ENCODE data around the gene CAMK2G. TPM values are rescaled to one million over a fixed set of nuclear protein-coding genes. Genes with fewer than 3 reads are reported as not detected.
A peak's percentile ranks its signal among the peaks of the same experiment; 100 is the strongest.

CAMK2G gene
- polyA plus RNA-seq, 2 of the 4 experiments (the other 2 are of a cell fraction) = 22.6 to 25.5 TPM

- TF ChIP-seq NFE2L2 (conservative IDR thresholded peaks at IDR 0.05; ENCODE audit: low read length) (no peak), EHF (CRISPR knock-in tag; IDR thresholded peaks at IDR 0.05) (no peak), HDAC2 (IDR thresholded peaks at IDR 0.05) (no peak), RFX5 (IDR thresholded peaks at IDR 0.05) (no peak), HOXB13 (CRISPR knock-in tag; IDR thresholded peaks at IDR 0.05; ENCODE audit: low read depth) (no peak)
These were observed 34.6 kb upstream of the CAMK2G start (continued) for GRCh38 chr10:73908853-73909539.

- H3K4me3 ChIP-seq = no peak overlapping the region
- no peak for FAIRE-seq
- CTCF ChIA-PET = interaction anchor here (1.3 to 16.7 kb wide), 3 partner anchors 17 to 33 kb away, joined by 3 to 196 read pairs (median 162); no protein-coding TSS in a partner anchor
- TF ChIP-seq CEBPB (IDR thresholded peaks at IDR 0.05) = peak in 1 of 2 experiments; percentile 44; a peak in 1 of 4 replicates
- TF ChIP-seq HEYL (CRISPR knock-in tag; IDR thresholded peaks at IDR 0.05) = no peak
- TF ChIP-seq FOSL2 (IDR thresholded peaks at IDR 0.05) = no peak
- peak; percentile 17; the same call in 1 of the 2 replicates for TF ChIP-seq FOSL2 (CRISPR knock-in tag; IDR thresholded peaks at IDR 0.05)
- peak overlapping the region; percentile 91 to 96 for H3K27ac ChIP-seq
- ATAC-seq = peak in 1 of 2 experiments; percentile 2; a peak in 3 of 6 replicates
- no peaks in the 10 kb centered on the region for H3K9me3 ChIP-seq
- POLR2A ChIA-PET = interaction anchor here (0.7 to 3.9 kb wide), 5 partner anchors 13 to 94 kb away, joined by 3 to 98 read pairs (median 4); no protein-coding TSS in a partner anchor
- H3K4me2 ChIP-seq = peak overlapping the region; percentile 85
- peak in 1 of 2 experiments; percentile 74 for DNase-seq (ENCODE audit: low read depth in 1 of 2, low spot score in 1 of 2)
- H3K4me1 ChIP-seq = peaks cover 69% of the 10 kb centered on the region
- WGBS (ENCODE audit: missing lambda C conversion rate) = 52% methylated on average over 6 of the region's 6 CpGs
These were observed 33.6 kb upstream of the CAMK2G start for GRCh38 chr10:73907841-73908517.

GRCh38 chr10:73906524-73907447 is 32.4 kb upstream of the CAMK2G start:
- DNase-seq (ENCODE audit: low read depth in 1 of 2, low spot score in 1 of 2) (peak; percentile 78 to 94), FAIRE-seq (peak; percentile 76), ATAC-seq (peak; percentile 67 to 75)
- POLR2A ChIA-PET = interaction anchor here (1.0 to 3.9 kb wide), 4 partner anchors 12 to 93 kb away, joined by 3 to 98 read pairs (median 8); no protein-coding TSS in a partner anchor
- Histone ChIP-seq H3K4me2 (peak overlapping the region; percentile 85), H3K4me1 (peaks cover 68% of the 10 kb centered on the region), H3K9me3 (no peaks in the 10 kb centered on the region), H3K4me3 (no peak overlapping the region), H3K27ac (peak overlapping the region; percentile 91 to 96)
- WGBS (ENCODE audit: missing lambda C conversion rate) = 10% methylated on average over 8 of the region's 8 CpGs
- CTCF ChIA-PET = interaction anchor here (2.3 to 16.7 kb wide), 3 partner anchors 16 to 58 kb away, joined by 6 to 196 read pairs (median 162); no protein-coding TSS in a partner anchor
- TF ChIP-seq TFCP2L1 (CRISPR knock-in tag; IDR thresholded peaks at IDR 0.05) (0 out of 2 replicates have a peak, but pooled peaks have one; percentile 32), KDM1A (IDR thresholded peaks at IDR 0.05; ENCODE audit: low read depth) (no peak), ZC3H11A (IDR thresholded peaks at IDR 0.05) (no peak), RNF2 (IDR thresholded peaks at IDR 0.05; ENCODE audit: borderline replicate concordance, low read depth) (no peak), E2F6 (IDR thresholded peaks at IDR 0.05; ENCODE audit: borderline replicate concordance, low read depth) (peak; percentile 34; the same call in 1 of the 2 replicates), NPAS2 (CRISPR knock-in tag; IDR thresholded peaks at IDR 0.05; ENCODE audit: borderline replicate concordance) (no peak), NR3C1 (IDR thresholded peaks at IDR 0.05) (no peak), HOXB5 (CRISPR knock-in tag; IDR thresholded peaks at IDR 0.05) (peak; percentile 27; the same call in 1 of the 2 replicates), EHMT2 (IDR thresholded peaks at IDR 0.05; ENCODE audit: low read depth) (no peak), MAZ (IDR thresholded peaks at IDR 0.05; ENCODE audit: borderline replicate concordance, low read depth, low read length) (0 out of 2 replicates have a peak, but pooled peaks have one; percentile 22), FOSL2 (IDR thresholded peaks at IDR 0.05) (peak; percentile 68; the same call in 1 of the 2 replicates), FOSL2 (CRISPR knock-in tag; IDR thresholded peaks at IDR 0.05) (peak; percentile 91), ESRRA (IDR thresholded peaks at IDR 0.05; ENCODE audit: borderline replicate concordance, low read length) (0 out of 2 replicates have a peak, but pooled peaks have one; percentile 9), RFX5 (IDR thresholded peaks at IDR 0.05) (no peak), RAD21 (conservative IDR thresholded peaks at IDR 0.05 in 1 of 2, IDR thresholded peaks at IDR 0.05 in 1 of 2) (peak; percentile 4 to 43; a peak in 4 of 5 replicates)
- TF ChIP-seq, protein P1, sequence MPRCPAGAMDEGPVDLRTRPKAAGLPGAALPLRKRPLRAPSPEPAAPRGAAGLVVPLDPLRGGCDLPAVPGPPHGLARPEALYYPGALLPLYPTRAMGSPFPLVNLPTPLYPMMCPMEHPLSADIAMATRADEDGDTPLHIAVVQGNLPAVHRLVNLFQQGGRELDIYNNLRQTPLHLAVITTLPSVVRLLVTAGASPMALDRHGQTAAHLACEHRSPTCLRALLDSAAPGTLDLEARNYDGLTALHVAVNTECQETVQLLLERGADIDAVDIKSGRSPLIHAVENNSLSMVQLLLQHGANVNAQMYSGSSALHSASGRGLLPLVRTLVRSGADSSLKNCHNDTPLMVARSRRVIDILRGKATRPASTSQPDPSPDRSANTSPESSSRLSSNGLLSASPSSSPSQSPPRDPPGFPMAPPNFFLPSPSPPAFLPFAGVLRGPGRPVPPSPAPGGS (IDR thresholded peaks at IDR 0.05) = no peak
- TF ChIP-seq, protein P2, sequence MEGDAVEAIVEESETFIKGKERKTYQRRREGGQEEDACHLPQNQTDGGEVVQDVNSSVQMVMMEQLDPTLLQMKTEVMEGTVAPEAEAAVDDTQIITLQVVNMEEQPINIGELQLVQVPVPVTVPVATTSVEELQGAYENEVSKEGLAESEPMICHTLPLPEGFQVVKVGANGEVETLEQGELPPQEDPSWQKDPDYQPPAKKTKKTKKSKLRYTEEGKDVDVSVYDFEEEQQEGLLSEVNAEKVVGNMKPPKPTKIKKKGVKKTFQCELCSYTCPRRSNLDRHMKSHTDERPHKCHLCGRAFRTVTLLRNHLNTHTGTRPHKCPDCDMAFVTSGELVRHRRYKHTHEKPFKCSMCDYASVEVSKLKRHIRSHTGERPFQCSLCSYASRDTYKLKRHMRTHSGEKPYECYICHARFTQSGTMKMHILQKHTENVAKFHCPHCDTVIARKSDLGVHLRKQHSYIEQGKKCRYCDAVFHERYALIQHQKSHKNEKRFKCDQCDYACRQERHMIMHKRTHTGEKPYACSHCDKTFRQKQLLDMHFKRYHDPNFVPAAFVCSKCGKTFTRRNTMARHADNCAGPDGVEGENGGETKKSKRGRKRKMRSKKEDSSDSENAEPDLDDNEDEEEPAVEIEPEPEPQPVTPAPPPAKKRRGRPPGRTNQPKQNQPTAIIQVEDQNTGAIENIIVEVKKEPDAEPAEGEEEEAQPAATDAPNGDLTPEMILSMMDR (IDR thresholded peaks at IDR 0.05) = no peak
- TF ChIP-seq, protein P3, sequence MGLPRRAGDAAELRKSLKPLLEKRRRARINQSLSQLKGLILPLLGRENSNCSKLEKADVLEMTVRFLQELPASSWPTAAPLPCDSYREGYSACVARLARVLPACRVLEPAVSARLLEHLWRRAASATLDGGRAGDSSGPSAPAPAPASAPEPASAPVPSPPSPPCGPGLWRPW (IDR thresholded peaks at IDR 0.05) = no peak
- TF ChIP-seq, protein P4, sequence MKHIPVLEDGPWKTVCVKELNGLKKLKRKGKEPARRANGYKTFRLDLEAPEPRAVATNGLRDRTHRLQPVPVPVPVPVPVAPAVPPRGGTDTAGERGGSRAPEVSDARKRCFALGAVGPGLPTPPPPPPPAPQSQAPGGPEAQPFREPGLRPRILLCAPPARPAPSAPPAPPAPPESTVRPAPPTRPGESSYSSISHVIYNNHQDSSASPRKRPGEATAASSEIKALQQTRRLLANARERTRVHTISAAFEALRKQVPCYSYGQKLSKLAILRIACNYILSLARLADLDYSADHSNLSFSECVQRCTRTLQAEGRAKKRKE (CRISPR knock-in tag; IDR thresholded peaks at IDR 0.05; ENCODE audit: low read depth) = peak; percentile 41; the same call in 1 of the 2 replicates
